Naive thymus-derived CD8-positive, alpha-beta T cell (primary cell): ENCODE measurements around the gene GRM4. TPM values are rescaled to one million over a fixed set of nuclear protein-coding genes. Genes with fewer than 3 reads are reported as not detected.
A peak's percentile ranks its signal among the peaks of the same experiment; 100 is the strongest.
"Not testable (repeated sequence)": the region's sequence is repeated elsewhere in the genome, so short reads cannot be mapped to it uniquely, and the experiment has no call there.

Source experiments
- ATAC-seq, 2 donors: fragments of 150-1000 bp; cut with Tn5 transposase in 1 of 2; sonication (Bioruptor Pico), chemical (Tn5 transposase) in 1 of 2; 1 replicate in 1 of 2; 2 replicates in 1 of 2; pipeline ENCODE4 v1.10.0; 2021; ENCODE audit warnings: mild to moderate bottlenecking in 2 of 2, moderate library complexity in 2 of 2
- POLR2A ChIA-PET: fragments of 350-600 bp; sonication (Branson Sonifier 250); formaldehyde crosslinking; loops from one replicate; lab custom pipeline; 2021; ENCODE audit warnings: antibody characterized with exemption; lab: Charles Lee
- DNase-seq, 10 donors: peaks; one replicate each; pipeline versions ENCODE4 v3.0.0 to v3.0.0-alpha.2; 2020 to 2022
- H3K27ac Mint-ChIP-seq, 10 donors: one replicate each; pipeline ENCODE4 v1.8.0; 2020 to 2022; ENCODE audit warnings: mild to moderate bottlenecking in 10 of 10, mixed read lengths in 10 of 10, moderate library complexity in 4 of 10, inconsistent platforms in 1 of 10
- H3K27me3 Mint-ChIP-seq, 5 donors: one replicate each; pipeline ENCODE4 v1.8.0; 2021 to 2022; ENCODE audit warnings: mixed read lengths in 5 of 5
- H3K36me3 Mint-ChIP-seq, 3 donors: one replicate each; pipeline ENCODE4 v1.8.0; 2020 to 2022; ENCODE audit warnings: mixed read lengths in 3 of 3, mild to moderate bottlenecking in 2 of 3, inconsistent platforms in 1 of 3
- H3K4me1 Mint-ChIP-seq, 4 donors: one replicate each; pipeline ENCODE4 v1.8.0; 2021 to 2022; ENCODE audit warnings: mixed read lengths in 4 of 4
- H3K4me3 Mint-ChIP-seq, 10 donors: one replicate each; pipeline ENCODE4 v1.8.0; 2020 to 2022; ENCODE audit warnings: mild to moderate bottlenecking in 10 of 10, mixed read lengths in 10 of 10, moderate library complexity in 6 of 10, inconsistent platforms in 1 of 10
- H3K9me3 Mint-ChIP-seq, 9 donors: one replicate each; pipeline ENCODE4 v1.8.0; 2020 to 2022; ENCODE audit warnings: mixed read lengths in 9 of 9, mild to moderate bottlenecking in 3 of 9, inconsistent platforms in 1 of 9, moderate library complexity in 1 of 9
- polyA plus RNA-seq, 3 donors: library from polyadenylated mRNA; unstranded; fragments of 300-500 nt; fragmentation: Illumina TruSeq; gene quantifications; one replicate each; pipeline ENCODE4 v1.2.3, GENCODE V29; 2021
- total RNA-seq, 8 experiments: library from RNA in 2 of 8; stranded (reverse) in 2 of 8; gene quantifications; one replicate each; pipeline ENCODE4 v1.2.3 and lab custom pipeline; 2021 to 2026

The GRM4 gene
- total and polyA plus RNA-seq, 5 experiments from 2014 or later, result not detected

DNA sequence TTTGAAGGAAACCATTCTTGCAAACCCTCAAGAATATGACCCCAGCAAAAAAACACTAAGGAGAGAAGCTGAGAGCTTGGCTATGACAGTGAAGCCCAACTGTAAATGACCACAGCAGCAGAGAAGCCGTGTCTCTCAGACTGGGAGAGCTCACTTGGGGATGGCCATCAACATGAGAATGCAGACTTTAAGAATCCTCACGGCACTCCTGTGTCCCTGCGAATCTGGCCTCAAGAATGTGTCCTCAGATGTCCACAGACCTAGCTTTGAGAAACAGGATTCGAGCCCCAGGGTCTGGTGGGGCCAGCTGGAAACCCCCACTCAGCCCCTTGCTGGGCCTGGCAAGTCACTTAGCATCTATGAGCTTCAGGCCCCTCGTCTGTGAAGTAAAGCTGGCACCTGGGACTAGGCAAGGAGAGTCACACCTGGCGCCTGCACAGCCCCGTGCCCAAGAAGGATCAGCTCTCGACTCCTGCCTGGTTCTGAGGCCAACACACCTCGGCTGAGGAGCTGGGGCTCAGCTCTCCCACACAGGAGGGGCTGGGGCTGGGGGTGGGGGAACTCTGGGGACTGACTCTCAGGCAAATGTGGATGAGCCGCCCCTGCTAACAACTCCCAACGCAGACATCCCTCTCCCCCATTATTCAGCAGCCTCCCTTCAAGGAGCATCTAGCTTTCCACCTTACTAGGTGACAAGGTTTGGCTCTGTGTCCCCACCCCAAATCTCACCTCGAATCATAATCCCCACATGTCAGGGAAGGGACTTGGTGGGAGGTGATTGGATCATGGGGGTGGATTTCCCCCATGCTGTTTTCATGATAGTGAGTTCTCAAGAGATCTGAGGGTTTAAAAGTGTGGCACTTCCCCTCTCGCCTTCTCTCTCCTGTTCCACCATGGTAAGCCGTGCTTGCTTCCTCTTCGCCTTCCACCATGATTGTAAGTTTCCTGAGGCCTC, 97.7 kb downstream of the GRM4 start:
- H3K27me3 Mint-ChIP-seq, result peaks cover 2 to 25% (median 4%) of the 10 kb centered on the region in 5 donors
- no peak for ATAC-seq
- no peak for DNase-seq
- H3K4me3 Mint-ChIP-seq, result no peak overlapping the region
- no peaks in the 10 kb centered on the region for H3K36me3 Mint-ChIP-seq
- POLR2A ChIA-PET, result interaction anchor here (0.6 kb wide), 1 partner anchor 298 kb away, joined by 3 read pairs; no protein-coding TSS in a partner anchor
- H3K9me3 Mint-ChIP-seq, result no peaks in the 10 kb centered on the region
- peaks cover 13 to 22% (median 16%) of the 10 kb centered on the region in 4 donors for H3K4me1 Mint-ChIP-seq
- H3K27ac Mint-ChIP-seq, result peak overlapping the region in 1 of 10 donors; percentile 23

DNA sequence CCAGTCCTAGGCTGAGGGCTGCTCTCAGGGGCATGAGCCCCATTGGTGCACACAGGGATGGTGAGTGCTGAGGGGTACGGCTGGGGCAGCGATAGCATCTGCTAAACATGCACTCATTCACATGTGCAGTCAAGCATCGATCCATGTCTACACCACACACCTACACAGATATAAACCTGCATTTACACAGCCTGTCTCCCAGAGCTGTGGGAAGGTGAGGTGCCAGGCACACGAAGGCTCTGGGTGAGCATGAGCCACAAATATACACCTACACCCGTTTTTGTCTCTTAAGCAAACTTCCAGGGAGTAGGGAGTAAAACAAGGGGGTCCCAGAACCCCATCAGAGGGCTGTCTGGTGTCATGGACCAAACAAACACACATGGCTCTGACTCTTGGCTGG, 99.3 kb downstream of the GRM4 start:
- H3K4me1 Mint-ChIP-seq, result peaks cover 13 to 22% (median 16%) of the 10 kb centered on the region in 4 donors
- peaks cover 2 to 25% (median 4%) of the 10 kb centered on the region in 5 donors for H3K27me3 Mint-ChIP-seq
- H3K4me3 Mint-ChIP-seq, result no peak overlapping the region
- no peaks in the 10 kb centered on the region for H3K9me3 Mint-ChIP-seq
- no peak overlapping the region for H3K27ac Mint-ChIP-seq
- POLR2A ChIA-PET, result no interaction called here
- ATAC-seq (no peak), DNase-seq (no peak)
- H3K36me3 Mint-ChIP-seq, result no peaks in the 10 kb centered on the region

DNA sequence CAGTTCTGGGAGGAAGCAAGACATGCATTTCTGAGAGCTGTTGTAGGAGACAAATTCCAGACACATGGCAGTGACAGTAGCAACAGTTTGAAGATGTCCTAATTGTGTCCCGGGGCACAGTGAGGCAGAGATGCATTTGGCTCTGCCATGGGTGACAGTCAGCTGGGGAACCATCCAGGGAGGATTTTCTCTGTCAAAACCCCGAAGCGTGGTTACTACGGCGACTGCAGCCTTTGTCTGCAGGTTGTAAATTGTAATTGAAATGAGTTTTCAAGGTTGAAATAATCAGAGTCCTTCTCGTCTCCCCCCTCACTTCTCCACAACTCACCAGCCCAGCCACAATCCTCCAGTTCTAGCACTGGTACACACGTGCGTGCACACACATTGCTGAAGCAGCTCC, 100.1 kb downstream of the GRM4 start:
- Mint-ChIP-seq H3K36me3 (no peaks in the 10 kb centered on the region), H3K4me3 (no peak overlapping the region), H3K4me1 (peaks cover 13 to 22% (median 16%) of the 10 kb centered on the region in 4 donors), H3K27ac (no peak overlapping the region), H3K9me3 (no peaks in the 10 kb centered on the region), H3K27me3 (peaks cover 2 to 24% (median 2%) of the 10 kb centered on the region in 5 donors)
- DNase-seq (no peak), ATAC-seq (no peak)
- POLR2A ChIA-PET, result no interaction called here

DNA sequence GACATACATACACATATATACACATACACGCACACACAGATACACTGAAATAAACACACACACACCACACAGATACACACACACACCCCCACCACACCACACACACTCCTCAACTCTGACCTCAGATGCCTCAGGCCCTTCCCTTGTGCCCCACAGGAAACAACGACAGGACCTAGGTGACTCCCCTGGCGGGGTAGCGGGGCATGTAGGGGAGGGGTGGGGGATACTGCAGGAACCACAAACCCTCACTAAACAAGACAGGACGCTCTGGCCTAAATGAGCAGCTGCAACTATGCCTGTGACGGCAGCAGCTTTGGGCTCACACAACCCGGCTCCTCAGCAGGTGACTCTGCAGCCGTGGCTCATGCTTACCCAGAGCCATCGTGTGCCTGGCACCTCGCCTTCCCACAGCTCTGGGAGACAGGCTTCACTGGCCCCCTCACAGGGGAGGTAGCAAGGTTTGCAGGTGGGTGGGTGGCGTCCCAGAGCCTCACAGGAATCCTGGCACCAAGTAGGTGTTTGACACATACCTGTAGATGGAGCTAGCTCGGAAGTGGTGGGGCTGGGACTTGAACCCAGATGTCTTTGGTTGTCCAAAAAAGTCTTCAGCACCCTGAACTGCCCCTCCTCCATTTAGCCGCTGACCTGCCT, 100.8 kb downstream of the GRM4 start:
- ATAC-seq (peak; percentile 63 to 92), DNase-seq (peak in 6 of 10 donors; percentile 8 to 58 (median 44))
- Mint-ChIP-seq H3K27ac (peak overlapping the region in 7 of 10 donors; percentile 16 to 80 (median 46)), H3K4me1 (peaks cover 13 to 22% (median 16%) of the 10 kb centered on the region in 4 donors), H3K4me3 (peak overlapping the region in 2 of 10 donors; percentile 2 to 35), H3K36me3 (no peaks in the 10 kb centered on the region), H3K27me3 (peaks cover 0 to 17% (median 2%) of the 10 kb centered on the region in 5 donors), H3K9me3 (no peaks in the 10 kb centered on the region)
- POLR2A ChIA-PET, result no interaction called here

DNA sequence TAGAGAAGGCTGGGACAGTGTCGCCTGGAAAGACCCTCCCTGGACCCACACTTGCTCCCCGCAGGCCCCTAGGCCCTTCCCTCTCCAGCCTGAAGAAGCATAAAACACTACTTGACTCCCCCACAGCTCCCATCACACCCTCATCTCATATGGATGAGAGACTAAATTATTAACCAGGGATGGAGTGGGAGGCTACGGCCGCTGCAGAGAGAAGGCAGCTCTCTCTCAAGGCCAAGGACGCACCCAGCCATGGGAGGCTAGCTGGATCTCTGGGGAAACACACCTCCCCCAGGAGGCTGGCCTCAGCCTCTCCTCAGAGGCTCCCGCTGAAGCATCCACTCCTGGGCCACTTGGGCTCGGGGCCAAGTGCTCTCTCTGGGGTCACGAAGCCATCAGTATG, 102.5 kb downstream of the GRM4 start:
- peaks cover 13 to 22% (median 16%) of the 10 kb centered on the region in 4 donors for H3K4me1 Mint-ChIP-seq
- H3K27ac Mint-ChIP-seq, result no peak overlapping the region
- peaks cover 0 to 2% (median 0%) of the 10 kb centered on the region in 5 donors for H3K27me3 Mint-ChIP-seq
- H3K36me3 Mint-ChIP-seq, result no peaks in the 10 kb centered on the region
- POLR2A ChIA-PET, result no interaction called here
- H3K4me3 Mint-ChIP-seq, result no peak overlapping the region
- DNase-seq (no peak), ATAC-seq (no peak)
- no peaks in the 10 kb centered on the region for H3K9me3 Mint-ChIP-seq

DNA sequence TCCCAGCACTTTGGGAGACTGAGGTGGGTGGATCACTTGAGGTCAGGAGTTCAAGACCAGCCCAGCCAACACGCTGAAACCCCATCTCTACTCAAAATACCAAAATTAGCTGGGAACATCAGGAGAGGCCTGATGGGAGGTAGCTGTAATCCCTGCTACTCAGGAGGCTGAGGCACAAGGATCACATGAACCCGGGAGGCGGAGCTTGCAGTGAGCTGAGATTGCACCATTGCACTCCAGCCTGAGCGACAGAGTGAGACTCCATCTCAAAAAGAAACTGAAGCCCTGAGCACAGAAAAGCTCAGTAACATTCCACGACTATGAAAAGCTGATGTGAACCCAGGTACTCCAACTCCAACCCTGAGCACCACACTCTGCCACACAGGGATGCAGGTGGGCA, 103.9 kb downstream of the GRM4 start:
- POLR2A ChIA-PET, H3K27me3 Mint-ChIP-seq, H3K9me3 Mint-ChIP-seq, ATAC-seq, H3K27ac Mint-ChIP-seq, DNase-seq, H3K4me3 Mint-ChIP-seq, H3K36me3 Mint-ChIP-seq: not testable (repeated sequence)
- H3K4me1 Mint-ChIP-seq, result peaks cover 13 to 22% (median 16%) of the 10 kb centered on the region in 4 donors

DNA sequence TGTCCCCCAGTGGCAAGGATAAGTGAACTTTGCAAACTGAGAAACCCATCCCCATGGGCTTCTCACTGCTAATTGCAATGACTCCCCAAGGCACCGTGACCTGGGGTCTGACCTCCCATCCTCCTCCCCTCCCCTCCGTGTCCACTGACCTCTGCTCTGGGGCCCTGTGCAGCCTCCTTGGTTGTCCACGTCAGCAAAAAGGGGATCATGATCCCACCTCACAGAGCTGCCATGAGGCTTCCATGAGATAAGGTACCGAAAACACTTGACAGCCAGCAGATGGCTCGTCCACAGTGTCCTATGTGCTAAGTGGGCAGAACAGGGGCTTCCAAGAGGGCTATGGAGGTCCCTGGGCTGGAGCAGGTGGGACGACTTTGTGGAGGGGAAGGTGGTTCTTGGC, 104.5 kb downstream of the GRM4 start:
- Mint-ChIP-seq H3K27ac (no peak overlapping the region), H3K9me3 (no peaks in the 10 kb centered on the region), H3K27me3 (no peaks in the 10 kb centered on the region), H3K36me3 (no peaks in the 10 kb centered on the region), H3K4me1 (peaks cover 13 to 22% (median 16%) of the 10 kb centered on the region in 4 donors), H3K4me3 (no peak overlapping the region)
- DNase-seq (no peak), ATAC-seq (no peak)
- POLR2A ChIA-PET, result no interaction called here

DNA sequence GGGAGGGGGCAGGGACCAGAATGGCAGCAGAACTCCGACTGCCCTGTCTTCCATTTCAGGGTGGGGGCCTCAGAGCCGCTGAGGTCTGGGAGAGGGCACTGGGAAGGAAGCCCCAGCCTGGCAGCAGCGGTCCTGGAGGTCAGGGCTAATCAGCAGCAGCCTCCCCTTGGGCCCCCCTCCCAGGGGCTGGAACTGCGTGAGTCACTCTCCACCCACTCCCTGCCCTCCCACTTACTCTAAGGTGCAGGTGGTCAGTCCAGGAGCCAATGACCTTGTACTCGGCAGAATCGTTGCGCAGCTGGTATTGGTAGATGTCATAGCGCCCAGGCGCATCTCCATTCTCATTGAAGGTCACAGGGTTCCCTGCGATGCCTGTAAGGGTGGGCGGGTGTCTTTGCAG, 105.9 kb downstream of the GRM4 start:
- Mint-ChIP-seq H3K27me3 (peaks cover 0 to 4% (median 0%) of the 10 kb centered on the region in 5 donors), H3K9me3 (no peaks in the 10 kb centered on the region), H3K4me3 (no peak overlapping the region), H3K4me1 (peaks cover 7 to 11% (median 9%) of the 10 kb centered on the region in 4 donors), H3K27ac (no peak overlapping the region), H3K36me3 (no peaks in the 10 kb centered on the region)
- ATAC-seq (no peak), DNase-seq (no peak)
- POLR2A ChIA-PET, result no interaction called here

DNA sequence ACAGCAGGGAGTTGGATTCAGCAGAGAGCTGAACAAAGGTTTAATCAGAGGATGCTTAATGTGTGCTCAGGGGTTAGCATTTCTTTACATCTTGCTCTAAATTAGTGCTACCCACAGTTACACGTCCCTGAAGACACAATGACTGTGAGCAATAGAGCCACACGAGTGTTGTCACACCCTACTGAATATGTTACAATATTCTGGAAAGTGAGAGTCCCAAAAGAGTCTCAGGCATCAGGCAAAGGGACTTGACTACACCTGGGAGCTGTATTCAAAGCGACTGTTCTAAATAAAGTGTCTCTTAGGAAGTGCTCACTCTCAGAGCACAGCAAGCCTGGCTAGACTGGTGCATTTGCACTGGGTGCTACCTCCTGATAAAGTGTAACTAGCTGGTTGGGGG, 108.7 kb downstream of the GRM4 start:
- H3K27ac Mint-ChIP-seq, result peak overlapping the region in 1 of 10 donors; percentile 43
- peaks cover 0 to 4% (median 0%) of the 10 kb centered on the region in 4 donors for H3K4me1 Mint-ChIP-seq
- POLR2A ChIA-PET, result no interaction called here
- H3K27me3 Mint-ChIP-seq, result peaks cover 0 to 8% (median 2%) of the 10 kb centered on the region in 5 donors
- no peaks in the 10 kb centered on the region for H3K9me3 Mint-ChIP-seq
- DNase-seq (no peak), ATAC-seq (no peak)
- H3K36me3 Mint-ChIP-seq, result no peaks in the 10 kb centered on the region
- no peak overlapping the region for H3K4me3 Mint-ChIP-seq

DNA sequence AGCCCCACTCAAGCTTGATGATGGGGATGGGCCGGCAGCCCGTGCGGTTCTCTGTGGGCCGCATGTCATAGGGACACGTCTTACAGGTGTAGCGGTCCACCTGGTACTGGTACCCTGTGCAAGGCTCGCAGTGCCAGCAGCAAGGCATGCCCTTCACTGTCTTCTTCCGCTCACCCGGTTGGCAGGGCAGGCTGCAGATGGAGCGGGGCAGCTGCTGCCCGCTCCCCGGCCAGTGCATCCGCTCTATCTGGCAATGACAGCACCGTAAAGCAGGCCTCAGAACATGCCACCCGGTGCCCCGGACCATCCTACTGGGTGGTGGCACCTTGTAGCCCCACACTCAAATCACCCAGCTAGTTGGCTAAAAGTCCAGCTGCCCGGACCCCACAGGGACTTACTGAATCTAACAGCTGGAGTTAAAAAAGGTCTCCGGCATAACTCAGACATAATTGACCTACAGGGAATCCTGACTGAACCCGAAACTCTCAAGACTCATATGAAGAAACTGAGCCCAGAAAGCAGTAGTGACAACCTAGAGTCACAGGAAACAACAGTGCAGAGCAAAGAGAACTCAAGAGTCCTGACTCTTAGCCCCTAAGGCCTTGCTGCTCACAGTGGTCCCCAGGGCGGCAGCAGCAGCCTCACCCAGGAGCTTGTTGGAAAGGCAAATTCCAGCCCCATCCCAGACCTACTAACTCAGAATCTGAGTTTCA, 109.4 kb downstream of the GRM4 start:
- POLR2A ChIA-PET, result no interaction called here
- no peaks in the 10 kb centered on the region for H3K36me3 Mint-ChIP-seq
- H3K9me3 Mint-ChIP-seq, result no peaks in the 10 kb centered on the region
- DNase-seq (no peak), ATAC-seq (no peak)
- H3K4me1 Mint-ChIP-seq, result peaks cover 0 to 7% (median 0%) of the 10 kb centered on the region in 4 donors
- H3K27ac Mint-ChIP-seq, result peak overlapping the region in 1 of 10 donors; percentile 15
- H3K4me3 Mint-ChIP-seq, result no peak overlapping the region
- peaks cover 0 to 13% (median 2%) of the 10 kb centered on the region in 5 donors for H3K27me3 Mint-ChIP-seq

DNA sequence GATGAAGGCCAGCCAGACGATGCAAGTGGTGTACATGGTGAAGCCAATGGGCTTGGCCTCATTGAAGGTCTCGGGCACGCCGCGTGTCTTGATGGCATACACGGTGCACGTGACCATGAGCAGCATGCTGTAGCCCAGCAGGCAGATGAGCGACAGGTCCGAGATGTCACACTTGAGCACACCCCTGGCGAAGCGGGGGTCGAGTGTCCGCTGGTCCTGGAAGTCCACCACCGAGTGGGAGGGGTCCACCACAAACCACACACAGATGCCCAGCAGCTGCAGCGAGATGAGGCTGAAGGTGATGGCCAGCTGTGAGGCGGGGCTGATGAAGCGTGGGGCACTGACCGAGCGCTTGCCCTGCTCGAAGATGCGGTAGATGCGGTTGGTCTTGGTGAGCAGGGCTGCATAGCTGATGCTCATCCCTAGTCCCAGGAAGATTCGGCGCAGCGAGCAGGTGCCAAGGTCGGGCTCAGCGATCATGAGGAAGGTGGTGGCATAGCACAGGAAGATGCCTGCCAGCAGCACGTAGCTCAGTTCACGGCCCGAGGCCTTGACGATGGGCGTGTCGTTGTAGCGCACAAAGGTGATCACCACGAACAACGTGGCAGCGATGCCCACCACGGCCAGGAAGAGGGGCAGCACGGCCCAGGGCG, 110.1 kb downstream of the GRM4 start:
- POLR2A ChIA-PET, result no interaction called here
- no peaks in the 10 kb centered on the region for H3K36me3 Mint-ChIP-seq
- ATAC-seq (no peak), DNase-seq (no peak)
- H3K4me3 Mint-ChIP-seq, result no peak overlapping the region
- no peaks in the 10 kb centered on the region for H3K9me3 Mint-ChIP-seq
- H3K27me3 Mint-ChIP-seq, result peaks cover 0 to 13% (median 2%) of the 10 kb centered on the region in 5 donors
- H3K27ac Mint-ChIP-seq, result no peak overlapping the region
- peaks cover 0 to 7% (median 0%) of the 10 kb centered on the region in 4 donors for H3K4me1 Mint-ChIP-seq

DNA sequence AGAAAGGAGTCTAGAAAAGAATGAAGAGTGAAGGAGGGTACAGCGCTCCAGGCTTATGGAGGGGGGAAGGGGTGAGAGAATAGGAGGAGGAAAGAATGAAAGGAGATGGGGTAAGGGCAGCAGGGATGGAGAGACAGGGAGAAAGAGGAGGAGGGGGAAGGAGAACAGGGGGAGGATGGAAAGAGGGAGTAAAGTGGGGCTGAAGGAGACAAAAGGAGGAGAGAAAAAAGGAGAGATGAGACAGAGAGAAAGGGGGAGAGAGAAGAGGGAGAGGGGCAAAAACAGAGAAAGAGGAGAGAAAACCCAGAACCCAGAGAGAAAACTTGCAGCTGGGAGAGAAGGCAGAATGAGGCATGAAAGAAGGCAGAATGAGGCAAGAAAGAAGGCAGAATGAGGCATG, 110.7 kb downstream of the GRM4 start:
- no peak overlapping the region for H3K4me3 Mint-ChIP-seq
- DNase-seq (no peak), ATAC-seq (no peak)
- no peaks in the 10 kb centered on the region for H3K36me3 Mint-ChIP-seq
- peaks cover 0 to 13% (median 2%) of the 10 kb centered on the region in 5 donors for H3K27me3 Mint-ChIP-seq
- POLR2A ChIA-PET, result no interaction called here
- peaks cover 0 to 7% (median 0%) of the 10 kb centered on the region in 4 donors for H3K4me1 Mint-ChIP-seq
- H3K27ac Mint-ChIP-seq, result peak overlapping the region in 2 of 10 donors; percentile 26 to 54
- no peaks in the 10 kb centered on the region for H3K9me3 Mint-ChIP-seq
